ELR (cell line): Measurements from ENCODE around the gene PIK3R1.
"Not testable (repeated sequence)": the region's sequence is repeated elsewhere in the genome, so short reads cannot be mapped to it uniquely, and the experiment has no call there.

Source experiments
- DNase-seq: peaks from one replicate; pipeline ENCODE4 v3.0.0-alpha.2; 2015; ENCODE audit warnings: low read depth

Gene PIK3R1

GRCh38 chr5:68226546-68227073 lies 11.1 kb downstream of the PIK3R1 start:
- no peak for DNase-seq

- DNase-seq, result no peak
Measured at GRCh38 chr5:68227532-68228160, 12.1 kb downstream of the PIK3R1 start.

GRCh38 chr5:68229416-68229815 lies 13.9 kb downstream of the PIK3R1 start:
- DNase-seq, result no peak

GRCh38 chr5:68230285-68230684 lies 14.7 kb downstream of the PIK3R1 start:
- DNase-seq, result no peak

- no peak for DNase-seq
Measured at GRCh38 chr5:68231414-68232076, 16.0 kb downstream of the PIK3R1 start.

GRCh38 chr5:68232277-68232676 lies 16.7 kb downstream of the PIK3R1 start:
- no peak for DNase-seq

GRCh38 chr5:68233075-68233474 lies 17.5 kb downstream of the PIK3R1 start:
- DNase-seq, result no peak

GRCh38 chr5:68235229-68235628 lies 19.7 kb downstream of the PIK3R1 start:
- not testable (repeated sequence) for DNase-seq

- no peak for DNase-seq
Measured at GRCh38 chr5:68237715-68238114, 22.2 kb downstream of the PIK3R1 start.

GRCh38 chr5:68239487-68239886 lies 23.9 kb downstream of the PIK3R1 start:
- peak; percentile 84 for DNase-seq

- no peak for DNase-seq
Measured at GRCh38 chr5:68240202-68240601, 24.6 kb downstream of the PIK3R1 start.

GRCh38 chr5:68240771-68241170 lies 25.2 kb downstream of the PIK3R1 start:
- no peak for DNase-seq

- DNase-seq, result peak; percentile 55
Measured at GRCh38 chr5:68242743-68243142, 27.2 kb downstream of the PIK3R1 start.

- DNase-seq, result no peak
Measured at GRCh38 chr5:68243251-68243650, 27.7 kb downstream of the PIK3R1 start.

GRCh38 chr5:68243681-68244080 lies 28.1 kb downstream of the PIK3R1 start:
- no peak for DNase-seq

GRCh38 chr5:68245319-68245718 lies 29.8 kb downstream of the PIK3R1 start:
- DNase-seq, result peak; percentile 67

- DNase-seq, result no peak
Measured at GRCh38 chr5:68246802-68247201, 31.2 kb downstream of the PIK3R1 start.

GRCh38 chr5:68247627-68248026 lies 32.1 kb downstream of the PIK3R1 start:
- DNase-seq, result no peak

GRCh38 chr5:68248896-68249295 lies 33.3 kb downstream of the PIK3R1 start:
- no peak for DNase-seq

GRCh38 chr5:68249520-68249919 lies 34.0 kb downstream of the PIK3R1 start:
- no peak for DNase-seq

GRCh38 chr5:68250661-68251298 lies 35.2 kb downstream of the PIK3R1 start:
- DNase-seq, result no peak

- peak; percentile 42 for DNase-seq
Measured at GRCh38 chr5:68251386-68251785, 35.8 kb downstream of the PIK3R1 start.
